ENCODE data around the gene CIITA. TPM values are rescaled to one million over a fixed set of nuclear protein-coding genes. Genes with fewer than 3 reads are reported as not detected.
A peak's percentile ranks its signal among the peaks of the same experiment; 100 is the strongest.
"Not testable (repeated sequence)": the region's sequence is repeated elsewhere in the genome, so short reads cannot be mapped to it uniquely, and the experiment has no call there.

CIITA gene
- total and polyA plus RNA-seq, 11 donors: 1.6 to 73.9 (median 8.2) TPM

DNA sequence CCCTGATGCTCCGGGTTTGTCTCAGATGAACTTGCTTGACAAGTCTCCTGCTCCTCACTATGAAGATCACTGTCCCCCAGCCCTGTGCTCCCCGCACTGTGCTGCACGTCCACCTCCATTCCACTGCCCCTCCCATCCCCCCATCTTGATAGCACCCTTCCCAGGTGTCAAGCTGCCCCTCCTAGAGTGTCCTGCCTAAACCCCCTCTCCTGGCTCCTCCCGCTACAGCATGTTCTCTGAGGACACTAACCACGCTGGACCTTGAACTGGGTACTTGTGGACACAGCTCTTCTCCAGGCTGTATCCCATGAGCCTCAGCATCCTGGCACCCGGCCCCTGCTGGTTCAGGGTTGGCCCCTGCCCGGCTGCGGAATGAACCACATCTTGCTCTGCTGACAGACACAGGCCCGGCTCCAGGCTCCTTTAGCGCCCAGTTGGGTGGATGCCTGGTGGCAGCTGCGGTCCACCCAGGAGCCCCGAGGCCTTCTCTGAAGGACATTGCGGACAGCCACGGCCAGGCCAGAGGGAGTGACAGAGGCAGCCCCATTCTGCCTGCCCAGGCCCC lies 46.7 kb downstream of the CIITA start:
- Histone ChIP-seq H3K36me3 (peaks cover 0 to 100% (median 43%) of the 10 kb centered on the region in 9 donors), H3K27me3 (no peaks in the 10 kb centered on the region), H3K4me1 (peaks cover 7 to 50% (median 37%) of the 10 kb centered on the region in 12 donors), H3K9me3 (peaks cover 0 to 6% (median 0%) of the 10 kb centered on the region in 12 donors), H3K4me3 (no peak overlapping the region), H3K27ac (peak overlapping the region; percentile 57 to 90 (median 84))
- TF ChIP-seq, protein P1, sequence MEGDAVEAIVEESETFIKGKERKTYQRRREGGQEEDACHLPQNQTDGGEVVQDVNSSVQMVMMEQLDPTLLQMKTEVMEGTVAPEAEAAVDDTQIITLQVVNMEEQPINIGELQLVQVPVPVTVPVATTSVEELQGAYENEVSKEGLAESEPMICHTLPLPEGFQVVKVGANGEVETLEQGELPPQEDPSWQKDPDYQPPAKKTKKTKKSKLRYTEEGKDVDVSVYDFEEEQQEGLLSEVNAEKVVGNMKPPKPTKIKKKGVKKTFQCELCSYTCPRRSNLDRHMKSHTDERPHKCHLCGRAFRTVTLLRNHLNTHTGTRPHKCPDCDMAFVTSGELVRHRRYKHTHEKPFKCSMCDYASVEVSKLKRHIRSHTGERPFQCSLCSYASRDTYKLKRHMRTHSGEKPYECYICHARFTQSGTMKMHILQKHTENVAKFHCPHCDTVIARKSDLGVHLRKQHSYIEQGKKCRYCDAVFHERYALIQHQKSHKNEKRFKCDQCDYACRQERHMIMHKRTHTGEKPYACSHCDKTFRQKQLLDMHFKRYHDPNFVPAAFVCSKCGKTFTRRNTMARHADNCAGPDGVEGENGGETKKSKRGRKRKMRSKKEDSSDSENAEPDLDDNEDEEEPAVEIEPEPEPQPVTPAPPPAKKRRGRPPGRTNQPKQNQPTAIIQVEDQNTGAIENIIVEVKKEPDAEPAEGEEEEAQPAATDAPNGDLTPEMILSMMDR (IDR thresholded peaks at IDR 0.05): no peak
- no peak for TF ChIP-seq POLR2A (IDR thresholded peaks at IDR 0.05)
- intact Hi-C loops (cut with DNase I): loop anchor here in 5 of 10 donors (5.0 to 10.0 kb wide), 7 partner anchors 96 to 411 kb away; partner anchors contain the start of gene NUBP1 (in 1 of the 5)
- ATAC-seq (peak; percentile 66 to 87 (median 82)), DNase-seq (peak; percentile 81 to 90 (median 88))
- WGBS, 4 donors: 57 to 66% (median 58%) methylated on average over 10 to 14 of the region's 14 CpGs

DNA sequence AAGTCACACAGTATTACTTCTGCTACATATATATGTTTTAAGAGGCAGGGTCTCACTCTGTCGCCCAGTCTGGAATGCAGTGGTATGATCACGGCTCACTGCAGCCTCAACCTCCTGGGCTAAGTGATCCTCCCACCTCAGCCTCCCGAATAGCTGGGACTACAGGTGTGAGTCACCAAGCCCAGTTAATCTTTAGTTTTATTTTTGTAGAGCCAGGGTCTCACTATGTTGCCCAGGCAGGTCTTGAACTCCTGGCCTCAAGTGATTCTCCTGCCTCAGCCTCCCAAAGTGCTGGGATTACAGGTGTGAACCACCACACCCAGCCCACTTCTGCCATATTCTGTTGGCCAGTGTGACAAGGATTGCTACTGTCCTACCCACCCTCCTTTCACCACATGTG lies 48.3 kb downstream of the CIITA start:
- H3K36me3 ChIP-seq: peaks cover 0 to 91% (median 48%) of the 10 kb centered on the region in 9 donors
- H3K27ac ChIP-seq: peak overlapping the region in 1 of 12 donors; percentile 84
- intact Hi-C loops (cut with DNase I): loop anchor here in 3 of 10 donors (10.0 kb wide), 3 partner anchors 360 to 400 kb away; no protein-coding TSS in a partner anchor

DNA sequence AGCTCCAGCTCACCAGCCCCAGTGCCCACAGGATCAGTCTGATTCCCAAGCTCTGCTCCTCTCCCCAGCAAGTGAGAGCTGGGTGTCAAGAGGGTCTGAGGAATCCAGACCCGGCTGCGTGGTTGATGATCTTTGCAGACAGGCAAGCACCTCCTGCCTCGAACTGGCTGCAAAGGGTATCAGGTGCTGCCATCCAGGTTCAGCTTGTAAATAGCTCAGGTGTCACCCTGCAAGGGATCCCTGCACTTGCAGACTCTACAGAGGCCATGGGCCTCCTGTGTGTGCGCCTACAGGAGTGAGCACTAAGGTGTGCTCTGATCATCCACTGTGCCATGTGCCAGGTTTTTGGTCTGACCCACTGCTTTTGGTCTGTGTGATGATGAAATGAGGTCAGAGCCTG lies 49.1 kb downstream of the CIITA start:
- intact Hi-C loops (cut with DNase I): loop anchor here in 3 of 10 donors (10.0 kb wide), 3 partner anchors 361 to 401 kb away; no protein-coding TSS in a partner anchor
- H3K36me3 ChIP-seq: peaks cover 0 to 85% (median 48%) of the 10 kb centered on the region in 9 donors

More for the DNA sequence above, 48.3 kb downstream of the CIITA start:
- H3K27me3 ChIP-seq, ATAC-seq, H3K9me3 ChIP-seq, H3K4me3 ChIP-seq, DNase-seq: not testable (repeated sequence)
- peaks cover 7 to 56% (median 41%) of the 10 kb centered on the region in 12 donors for H3K4me1 ChIP-seq
- 96 to 100% (median 99%) methylated on average over 3 of the region's 3 CpGs for WGBS, 4 donors

DNA sequence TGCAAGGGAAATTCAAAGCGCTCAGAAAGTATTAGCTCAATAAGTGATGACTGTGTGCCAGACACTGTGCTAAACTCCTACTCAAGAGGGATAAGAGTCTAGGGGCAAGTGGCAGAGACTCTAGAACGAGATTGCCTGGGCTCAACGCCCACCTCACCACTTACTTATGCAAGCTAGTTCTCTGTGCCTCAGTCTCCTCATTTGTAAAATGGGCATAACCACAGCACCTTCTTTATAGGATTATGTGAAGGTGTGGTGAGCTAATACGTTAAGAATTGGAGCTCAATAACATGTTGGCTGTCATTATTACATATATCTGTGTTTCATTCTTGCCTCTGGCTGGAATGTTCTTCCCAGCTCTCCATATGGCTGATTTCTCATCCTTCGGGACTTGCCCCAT lies 49.9 kb downstream of the CIITA start:
- Histone ChIP-seq H3K9me3 (peaks cover 0 to 6% (median 0%) of the 10 kb centered on the region in 12 donors), H3K4me3 (no peak overlapping the region), H3K36me3 (peaks cover 0 to 78% (median 48%) of the 10 kb centered on the region in 9 donors), H3K27me3 (no peaks in the 10 kb centered on the region), H3K4me1 (peaks cover 6 to 53% (median 37%) of the 10 kb centered on the region in 12 donors), H3K27ac (no peak overlapping the region)
- intact Hi-C loops (cut with DNase I): loop anchor here in 3 of 10 donors (10.0 kb wide), 3 partner anchors 362 to 402 kb away; no protein-coding TSS in a partner anchor
- no peak for TF ChIP-seq POLR2A (IDR thresholded peaks at IDR 0.05)
- TF ChIP-seq, protein P1 (IDR thresholded peaks at IDR 0.05): no peak
- ATAC-seq: no peak
- DNase-seq: no peak
- WGBS, 4 donors: 89 to 96% (median 94%) methylated on average over 5 of the region's 5 CpGs

More for the DNA sequence above, 49.1 kb downstream of the CIITA start:
- DNase-seq (no peak), ATAC-seq (no peak)
- H3K9me3 ChIP-seq: peaks cover 0 to 6% (median 0%) of the 10 kb centered on the region in 12 donors
- H3K27me3 ChIP-seq: no peaks in the 10 kb centered on the region
- 62 to 93% (median 86%) methylated on average over 2 to 4 of the region's 4 CpGs for WGBS, 4 donors
- TF ChIP-seq POLR2A (IDR thresholded peaks at IDR 0.05): no peak
- TF ChIP-seq, protein P1 (IDR thresholded peaks at IDR 0.05): no peak
- H3K4me3 ChIP-seq: no peak overlapping the region
- peaks cover 7 to 58% (median 43%) of the 10 kb centered on the region in 12 donors for H3K4me1 ChIP-seq
- H3K27ac ChIP-seq: no peak overlapping the region

Data from heart left ventricle (tissue), 16 donors.